ENCODE measurements around the gene TRAPPC3L. TPM values are rescaled to one million over a fixed set of nuclear protein-coding genes. Genes with fewer than 3 reads are reported as not detected.

TRAPPC3L gene
- total RNA-seq, 1 experiment from 2014 or later: not detected

DNA sequence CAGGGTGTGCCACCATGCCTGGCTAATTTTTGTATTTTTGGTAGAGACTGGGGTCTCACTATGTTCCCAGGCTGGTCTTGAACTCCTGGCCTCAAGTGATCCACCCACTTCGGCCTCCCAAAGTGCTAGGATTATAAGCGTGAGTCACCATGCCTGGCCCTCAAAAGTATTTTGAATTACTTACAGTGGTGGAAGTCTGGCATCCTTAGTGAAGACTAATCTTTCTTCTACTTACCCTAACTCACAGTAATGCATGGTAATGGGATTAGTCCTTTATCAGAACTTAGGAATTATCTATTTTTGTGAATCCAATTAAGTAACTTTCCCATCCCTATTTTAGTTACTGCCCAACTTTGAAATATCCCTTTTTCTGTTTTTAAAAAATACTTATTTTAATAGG lies 29.7 kb upstream of the TRAPPC3L start:
- H3K36me3 ChIP-seq (ENCODE audit: control insufficient read depth, insufficient read depth, low read length): peaks cover 15% of the 10 kb centered on the region
- intact Hi-C loops (cut with micrococcal nuclease; ENCODE audit: unreplicated experiment): no loop called here
- BruUV-seq (replicated peaks): no TSS peak
- TF ChIP-seq SIN3A (IDR thresholded peaks at IDR 0.05; ENCODE audit: borderline replicate concordance, insufficient read depth, low read depth, low read length) (no peak), CTCF (IDR thresholded peaks at IDR 0.05) (no peak), POLR2AphosphoS5 (IDR thresholded peaks at IDR 0.05; ENCODE audit: low read depth, low read length) (no peak), TCF7L2 (IDR thresholded peaks at IDR 0.05; ENCODE audit: low read depth, low read length) (no peak), REST (IDR thresholded peaks at IDR 0.05; ENCODE audit: insufficient read depth in 1 of 2, low read depth in 2 of 2, low read length in 1 of 2) (no peak)
- no peaks in the 10 kb centered on the region for H3K27me3 ChIP-seq (ENCODE audit: control insufficient read depth, insufficient read depth, low read length)
- in situ Hi-C loops (cut with HindIII; ENCODE audit: low pct_unique_long_range_greater_than_20kb, low sequenced_read_pairs): no loop called here
- POLR2A ChIA-PET: no interaction called here
- H3K4me1 ChIP-seq (ENCODE audit: control insufficient read depth, insufficient read depth, low read length): peaks cover 13% of the 10 kb centered on the region
- H3K27ac ChIP-seq (ENCODE audit: low read length): no peak overlapping the region
- H3K9me3 ChIP-seq (ENCODE audit: control insufficient read depth, insufficient read depth, low read depth, low read length): no peaks in the 10 kb centered on the region
- no peak for ATAC-seq
- CTCF ChIA-PET: no interaction called here
- no peak overlapping the region for H3K4me3 ChIP-seq (ENCODE audit: low read depth in 2 of 2, low read length in 2 of 2)
- DNase-seq (ENCODE audit: low read depth, low spot score): no peak

- Histone ChIP-seq H3K36me3 (ENCODE audit: control insufficient read depth, insufficient read depth, low read length) (peaks cover 9% of the 10 kb centered on the region), H3K27me3 (ENCODE audit: control insufficient read depth, insufficient read depth, low read length) (no peaks in the 10 kb centered on the region), H3K9me3 (ENCODE audit: control insufficient read depth, insufficient read depth, low read depth, low read length) (no peaks in the 10 kb centered on the region), H3K27ac (ENCODE audit: low read length) (peak overlapping the region; percentile 98), H3K4me3 (ENCODE audit: low read depth in 2 of 2, low read length in 2 of 2) (peak overlapping the region; percentile 83 to 97), H3K4me1 (ENCODE audit: control insufficient read depth, insufficient read depth, low read length) (peaks cover 22% of the 10 kb centered on the region)
- intact Hi-C loops (cut with micrococcal nuclease; ENCODE audit: unreplicated experiment): no loop called here
- DNase-seq (ENCODE audit: low read depth, low spot score) (no peak), ATAC-seq (no peak)
- TF ChIP-seq REST (IDR thresholded peaks at IDR 0.05; ENCODE audit: insufficient read depth in 1 of 2, low read depth in 2 of 2, low read length in 1 of 2) (no peak), CTCF (IDR thresholded peaks at IDR 0.05) (no peak), SIN3A (IDR thresholded peaks at IDR 0.05; ENCODE audit: borderline replicate concordance, insufficient read depth, low read depth, low read length) (no peak), TCF7L2 (IDR thresholded peaks at IDR 0.05; ENCODE audit: low read depth, low read length) (no peak), POLR2AphosphoS5 (IDR thresholded peaks at IDR 0.05; ENCODE audit: low read depth, low read length) (no peak)
- CTCF ChIA-PET: interaction anchor here (0.6 to 0.9 kb wide), 2 partner anchors 303 to 353 kb away, joined by 3 read pairs; no protein-coding TSS in a partner anchor
- in situ Hi-C loops (cut with HindIII; ENCODE audit: low pct_unique_long_range_greater_than_20kb, low sequenced_read_pairs): no loop called here
- POLR2A ChIA-PET: no interaction called here
- BruUV-seq (replicated peaks): no TSS peak
Measured at GRCh38 chr6:116572162-116572561, 26.7 kb upstream of the TRAPPC3L start.
